Muscle layer of colon (tissue), 2 donors: ENCODE results near the gene CNR2.
A peak's percentile ranks its signal among the peaks of the same experiment; 100 is the strongest.
"Not testable (repeated sequence)": the region's sequence is repeated elsewhere in the genome, so short reads cannot be mapped to it uniquely, and the experiment has no call there.

Source experiments
- H3K27ac ChIP-seq: one replicate; pipeline ENCODE4 v1.7.0; 2013; ENCODE audit warnings: low read depth, mild to moderate bottlenecking, low read length, moderate library complexity
- H3K27me3 ChIP-seq, 2 donors: one replicate each; pipeline ENCODE4 v1.7.0; 2013; ENCODE audit warnings: low read length in 2 of 2, mild to moderate bottlenecking in 2 of 2; ENCODE audit not compliant: insufficient read depth in 2 of 2, control insufficient read depth in 1 of 2
- H3K36me3 ChIP-seq: one replicate; pipeline ENCODE4 v1.7.0; 2013; ENCODE audit warnings: mild to moderate bottlenecking, low read length; ENCODE audit not compliant: insufficient read depth
- H3K4me1 ChIP-seq: one replicate; pipeline ENCODE4 v1.7.0; 2013; ENCODE audit warnings: mild to moderate bottlenecking, low read length; ENCODE audit not compliant: insufficient read depth
- H3K4me3 ChIP-seq, 2 donors: one replicate each; pipeline ENCODE4 v1.7.0; 2013; ENCODE audit warnings: low read length in 2 of 2, low read depth in 1 of 2, mild to moderate bottlenecking in 1 of 2, moderate library complexity in 1 of 2
- H3K9ac ChIP-seq: one replicate; pipeline ENCODE4 v1.7.0; 2013; ENCODE audit warnings: low read length
- H3K9me3 ChIP-seq: one replicate; pipeline ENCODE4 v1.7.0; 2013; ENCODE audit warnings: mild to moderate bottlenecking, low read length
- donor health status: abdominal sarcoma.
- donor health status: Adenocarcinoma of cecum.

CNR2 gene

GRCh38 chr1:23913212-23913880 lies at the start of gene CNR2:
Gene CNR2, minus strand, starts transcription at chr1:23913362. Its CDS starts 37,745 bp downstream, at chr1:23875617.
- H3K4me3 ChIP-seq: no peak within 1 kb of the TSS
- no peak within 1 kb of the TSS for H3K9ac ChIP-seq
- no peaks in the 10 kb centered on the region for H3K9me3 ChIP-seq
- no peaks in the 10 kb centered on the region for H3K36me3 ChIP-seq
- no peak within 1 kb of the TSS for H3K27ac ChIP-seq
- H3K4me1 ChIP-seq: no peaks in the 10 kb centered on the region
- H3K27me3 ChIP-seq: peaks cover 0 to 4% of the 10 kb centered on the region in 2 donors

- Histone ChIP-seq H3K27ac (peak overlapping the region; percentile 90), H3K4me3 (peak overlapping the region; percentile 75 to 97)
Observed at GRCh38 chr1:23960291-23961020, 47.3 kb upstream of the CNR2 start.

GRCh38 chr1:23959461-23960290 lies 46.5 kb upstream of the CNR2 start, which contains the start of gene PNRC2:
Gene PNRC2, plus strand, starts transcription at chr1:23959828. Its CDS starts 1,630 bp downstream, at chr1:23961458.
- no peaks in the 10 kb centered on the region for H3K9me3 ChIP-seq
- H3K9ac ChIP-seq: peak within 1 kb of the TSS; percentile 99
- peak within 1 kb of the TSS; percentile 90 for H3K27ac ChIP-seq
- peaks cover 5% of the 10 kb centered on the region for H3K36me3 ChIP-seq
- peaks cover 41% of the 10 kb centered on the region for H3K4me1 ChIP-seq
- no peaks in the 10 kb centered on the region for H3K27me3 ChIP-seq
- H3K4me3 ChIP-seq: peak within 1 kb of the TSS; percentile 75 to 97

More at GRCh38 chr1:23960291-23961020, 47.3 kb upstream of the CNR2 start:
- H3K9ac ChIP-seq: peak overlapping the region; percentile 99
- H3K4me1 ChIP-seq: peaks cover 49% of the 10 kb centered on the region
- peaks cover 7% of the 10 kb centered on the region for H3K36me3 ChIP-seq
- H3K9me3 ChIP-seq: no peaks in the 10 kb centered on the region
- H3K27me3 ChIP-seq: no peaks in the 10 kb centered on the region

GRCh38 chr1:23958810-23959460 lies 45.8 kb upstream of the CNR2 start:
- Histone ChIP-seq H3K27me3 (no peaks in the 10 kb centered on the region), H3K4me3 (peak overlapping the region; percentile 75 to 97), H3K27ac (peak overlapping the region; percentile 90), H3K36me3 (peaks cover 5% of the 10 kb centered on the region), H3K9me3 (no peaks in the 10 kb centered on the region), H3K9ac (peak overlapping the region; percentile 92), H3K4me1 (peaks cover 33% of the 10 kb centered on the region)

GRCh38 chr1:23958040-23958809 lies 45.1 kb upstream of the CNR2 start:
- peak overlapping the region in 1 of 2 donors; percentile 97 for H3K4me3 ChIP-seq

GRCh38 chr1:23957096-23957495 lies 43.9 kb upstream of the CNR2 start:
- Histone ChIP-seq H3K27ac (peak overlapping the region; percentile 54), H3K4me1 (peaks cover 28% of the 10 kb centered on the region), H3K9me3 (no peaks in the 10 kb centered on the region), H3K4me3 (no peak overlapping the region), H3K9ac (no peak overlapping the region), H3K27me3 (no peaks in the 10 kb centered on the region), H3K36me3 (no peaks in the 10 kb centered on the region)

More at GRCh38 chr1:23958040-23958809, 45.1 kb upstream of the CNR2 start:
- Histone ChIP-seq H3K9ac (peak overlapping the region; percentile 92), H3K4me1 (peaks cover 28% of the 10 kb centered on the region), H3K27ac (peak overlapping the region; percentile 90)
- not testable (repeated sequence) for H3K27me3 ChIP-seq, H3K36me3 ChIP-seq, H3K9me3 ChIP-seq

GRCh38 chr1:23953020-23953419 lies 39.9 kb upstream of the CNR2 start:
- H3K27me3 ChIP-seq: no peaks in the 10 kb centered on the region
- H3K4me1 ChIP-seq: peaks cover 14% of the 10 kb centered on the region
- no peak overlapping the region for H3K27ac ChIP-seq
- no peaks in the 10 kb centered on the region for H3K9me3 ChIP-seq
- no peak overlapping the region for H3K4me3 ChIP-seq
- H3K9ac ChIP-seq: no peak overlapping the region
- H3K36me3 ChIP-seq: no peaks in the 10 kb centered on the region

GRCh38 chr1:23947366-23947765 lies 34.2 kb upstream of the CNR2 start:
- H3K36me3 ChIP-seq: no peaks in the 10 kb centered on the region
- H3K27me3 ChIP-seq: no peaks in the 10 kb centered on the region
- no peak overlapping the region for H3K9ac ChIP-seq
- no peaks in the 10 kb centered on the region for H3K4me1 ChIP-seq
- no peak overlapping the region for H3K27ac ChIP-seq
- H3K4me3 ChIP-seq: no peak overlapping the region
- no peaks in the 10 kb centered on the region for H3K9me3 ChIP-seq

GRCh38 chr1:23936481-23937176 lies 23.5 kb upstream of the CNR2 start:
- Histone ChIP-seq H3K9me3 (no peaks in the 10 kb centered on the region), H3K4me1 (no peaks in the 10 kb centered on the region), H3K27me3 (no peaks in the 10 kb centered on the region), H3K9ac (no peak overlapping the region), H3K27ac (no peak overlapping the region), H3K36me3 (no peaks in the 10 kb centered on the region), H3K4me3 (no peak overlapping the region)

- Histone ChIP-seq H3K4me1 (peaks cover 9% of the 10 kb centered on the region), H3K4me3 (no peak overlapping the region), H3K36me3 (no peaks in the 10 kb centered on the region), H3K9me3 (no peaks in the 10 kb centered on the region), H3K27ac (no peak overlapping the region), H3K27me3 (no peaks in the 10 kb centered on the region), H3K9ac (no peak overlapping the region)
Observed at GRCh38 chr1:23931491-23931880, 18.3 kb upstream of the CNR2 start.
